Measurements from ENCODE around the gene DPM3.

Gene DPM3

DNA sequence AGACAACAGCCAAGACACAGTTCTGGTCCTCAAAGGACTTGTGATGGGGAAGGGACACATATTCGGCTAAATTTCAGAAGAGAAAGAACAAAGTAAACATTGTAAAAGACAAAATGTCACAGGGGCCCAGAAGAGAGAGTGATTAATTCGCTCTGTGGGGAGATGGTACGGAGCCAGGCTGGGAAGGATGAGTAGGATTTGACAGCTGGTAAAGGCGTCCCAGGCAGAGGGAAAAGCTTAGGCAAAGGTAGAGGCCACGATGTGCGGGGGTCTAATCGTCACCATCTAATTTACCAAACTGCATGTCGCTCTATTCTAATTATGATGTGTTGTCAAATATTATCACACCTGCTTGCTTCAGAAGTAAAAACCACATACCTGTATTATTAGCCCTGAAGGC, 29.9 kb downstream of the DPM3 start:
- Histone ChIP-seq H3K27ac (ENCODE audit: low read depth, low read length) (no peak overlapping the region), H3K4me1 (ENCODE audit: control insufficient read depth, low read length) (peaks cover 10% of the 10 kb centered on the region)

DNA sequence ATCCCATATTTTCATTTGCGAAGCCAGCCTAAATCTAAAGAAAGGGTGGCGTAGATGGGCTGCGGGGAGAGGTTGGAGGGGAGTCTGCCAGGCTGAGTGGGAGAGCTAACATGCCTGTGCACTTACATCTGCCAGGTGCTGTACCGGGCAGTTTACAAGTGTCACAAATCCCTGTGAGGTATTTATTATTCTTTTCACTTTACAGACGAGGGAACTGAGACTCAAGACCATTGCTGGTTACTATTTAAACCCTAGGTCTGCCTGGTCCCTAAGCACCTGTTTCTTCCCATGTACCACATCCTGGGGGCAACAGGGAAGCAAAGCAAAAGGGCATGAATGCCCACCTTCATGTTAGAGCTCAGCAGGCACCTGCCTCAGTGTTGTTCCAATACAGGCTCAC, 32.0 kb downstream of the DPM3 start:
- no peaks in the 10 kb centered on the region for H3K9me3 ChIP-seq (ENCODE audit: control insufficient read depth, insufficient read depth, low read length)
- H3K27ac ChIP-seq (ENCODE audit: low read depth, low read length), result no peak overlapping the region
- H3K79me2 ChIP-seq (ENCODE audit: control insufficient read depth, low read length), result no peaks in the 10 kb centered on the region
- no peaks in the 10 kb centered on the region for H3K9me2 ChIP-seq (replicated peaks; ENCODE audit: control insufficient read depth, low read length)
- peaks cover 2% of the 10 kb centered on the region; the same call in 1 of the 2 replicates for H3K27me3 ChIP-seq (ENCODE audit: control insufficient read depth, low read length)
- no peak overlapping the region for H3K4me2 ChIP-seq (ENCODE audit: low read length)
- peaks cover 10% of the 10 kb centered on the region for H3K4me1 ChIP-seq (ENCODE audit: control insufficient read depth, low read length)
- H4K20me1 ChIP-seq (ENCODE audit: control insufficient read depth, insufficient read depth, low read depth, low read length), result no peaks in the 10 kb centered on the region
- H3K4me3 ChIP-seq (ENCODE audit: low read length), result no peak overlapping the region
- no peaks in the 10 kb centered on the region for H3K36me3 ChIP-seq (ENCODE audit: control insufficient read depth, low read length)
- TF ChIP-seq, protein P1, sequence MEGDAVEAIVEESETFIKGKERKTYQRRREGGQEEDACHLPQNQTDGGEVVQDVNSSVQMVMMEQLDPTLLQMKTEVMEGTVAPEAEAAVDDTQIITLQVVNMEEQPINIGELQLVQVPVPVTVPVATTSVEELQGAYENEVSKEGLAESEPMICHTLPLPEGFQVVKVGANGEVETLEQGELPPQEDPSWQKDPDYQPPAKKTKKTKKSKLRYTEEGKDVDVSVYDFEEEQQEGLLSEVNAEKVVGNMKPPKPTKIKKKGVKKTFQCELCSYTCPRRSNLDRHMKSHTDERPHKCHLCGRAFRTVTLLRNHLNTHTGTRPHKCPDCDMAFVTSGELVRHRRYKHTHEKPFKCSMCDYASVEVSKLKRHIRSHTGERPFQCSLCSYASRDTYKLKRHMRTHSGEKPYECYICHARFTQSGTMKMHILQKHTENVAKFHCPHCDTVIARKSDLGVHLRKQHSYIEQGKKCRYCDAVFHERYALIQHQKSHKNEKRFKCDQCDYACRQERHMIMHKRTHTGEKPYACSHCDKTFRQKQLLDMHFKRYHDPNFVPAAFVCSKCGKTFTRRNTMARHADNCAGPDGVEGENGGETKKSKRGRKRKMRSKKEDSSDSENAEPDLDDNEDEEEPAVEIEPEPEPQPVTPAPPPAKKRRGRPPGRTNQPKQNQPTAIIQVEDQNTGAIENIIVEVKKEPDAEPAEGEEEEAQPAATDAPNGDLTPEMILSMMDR (IDR thresholded peaks at IDR 0.05; ENCODE audit: low read depth, low read length, poor library complexity, severe bottlenecking), result no peak
- TF ChIP-seq EZH2phosphoT487 (IDR thresholded peaks at IDR 0.05; ENCODE audit: borderline replicate concordance, low read length), result no peak
- H3F3A ChIP-seq (ENCODE audit: control insufficient read depth, insufficient read depth), result no peaks in the 10 kb centered on the region

More for the DNA sequence above, 29.9 kb downstream of the DPM3 start:
- Histone ChIP-seq H3K9me3 (ENCODE audit: control insufficient read depth, insufficient read depth, low read length) (no peaks in the 10 kb centered on the region), H3K79me2 (ENCODE audit: control insufficient read depth, low read length) (no peaks in the 10 kb centered on the region), H3K9me2 (replicated peaks; ENCODE audit: control insufficient read depth, low read length) (no peaks in the 10 kb centered on the region), H3K4me3 (ENCODE audit: low read length) (no peak overlapping the region), H4K20me1 (ENCODE audit: control insufficient read depth, insufficient read depth, low read depth, low read length) (no peaks in the 10 kb centered on the region), H3K36me3 (ENCODE audit: control insufficient read depth, low read length) (no peaks in the 10 kb centered on the region), H3K27me3 (ENCODE audit: control insufficient read depth, low read length) (peaks cover 3% of the 10 kb centered on the region; the same call in 1 of the 2 replicates), H3K4me2 (ENCODE audit: low read length) (no peak overlapping the region), H3F3A (ENCODE audit: control insufficient read depth, insufficient read depth) (no peaks in the 10 kb centered on the region)
- no peak for TF ChIP-seq EZH2phosphoT487 (IDR thresholded peaks at IDR 0.05; ENCODE audit: borderline replicate concordance, low read length)
- TF ChIP-seq, protein P1 (IDR thresholded peaks at IDR 0.05; ENCODE audit: low read depth, low read length, poor library complexity, severe bottlenecking), result no peak

DNA sequence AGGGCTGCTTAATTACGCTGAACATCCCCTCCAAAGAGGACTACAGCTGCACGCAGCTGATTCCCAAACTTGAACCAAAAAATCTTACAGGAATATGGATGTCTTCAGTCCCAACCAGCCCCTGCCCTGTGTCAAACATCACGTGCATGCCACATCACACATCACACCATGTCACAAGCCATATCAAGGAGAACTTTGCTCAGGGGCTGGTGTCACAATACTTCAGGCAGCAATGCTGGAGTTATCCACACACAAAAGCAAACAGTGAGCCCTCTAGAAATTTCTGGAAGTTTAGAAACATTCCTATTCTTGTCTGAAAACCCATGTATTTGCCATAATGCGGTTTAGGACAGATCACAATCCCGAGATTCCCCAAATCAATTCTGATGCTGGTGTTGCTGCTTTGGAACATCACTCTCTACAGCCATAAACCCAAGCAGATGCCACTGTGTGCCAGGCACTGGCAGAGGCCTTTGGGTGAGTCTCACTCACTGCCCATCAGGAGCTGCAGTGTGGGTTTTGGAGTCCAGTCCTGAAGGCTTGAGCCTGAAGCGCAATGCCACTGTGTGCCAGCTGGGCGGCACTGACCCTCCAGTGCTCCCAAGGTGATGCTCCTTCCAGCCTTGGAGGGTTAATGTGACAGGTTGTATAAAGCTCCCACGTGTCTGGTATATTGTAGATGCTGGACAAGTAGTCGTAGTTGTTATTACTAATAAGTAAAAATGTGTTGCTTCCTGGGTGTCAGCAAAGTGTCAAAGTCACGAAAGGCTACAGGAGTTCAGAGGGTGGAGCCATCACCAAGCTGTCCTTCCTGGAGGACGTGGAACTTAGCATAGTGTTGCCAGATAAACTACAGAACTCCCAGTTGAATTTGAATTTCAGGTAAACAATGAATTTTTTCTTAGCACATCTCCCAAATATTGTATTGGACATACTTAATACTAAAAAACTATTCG, 32.7 kb downstream of the DPM3 start:
- Histone ChIP-seq H3K4me2 (ENCODE audit: low read length) (no peak overlapping the region), H3K9me2 (replicated peaks; ENCODE audit: control insufficient read depth, low read length) (no peaks in the 10 kb centered on the region), H3K27ac (ENCODE audit: low read depth, low read length) (no peak overlapping the region), H3F3A (ENCODE audit: control insufficient read depth, insufficient read depth) (no peaks in the 10 kb centered on the region), H3K4me1 (ENCODE audit: control insufficient read depth, low read length) (peaks cover 10% of the 10 kb centered on the region), H3K79me2 (ENCODE audit: control insufficient read depth, low read length) (no peaks in the 10 kb centered on the region), H3K27me3 (ENCODE audit: control insufficient read depth, low read length) (peaks cover 2% of the 10 kb centered on the region; the same call in 1 of the 2 replicates), H3K9me3 (ENCODE audit: control insufficient read depth, insufficient read depth, low read length) (no peaks in the 10 kb centered on the region), H3K4me3 (ENCODE audit: low read length) (no peak overlapping the region), H4K20me1 (ENCODE audit: control insufficient read depth, insufficient read depth, low read depth, low read length) (no peaks in the 10 kb centered on the region), H3K36me3 (ENCODE audit: control insufficient read depth, low read length) (no peaks in the 10 kb centered on the region)
- TF ChIP-seq EZH2phosphoT487 (IDR thresholded peaks at IDR 0.05; ENCODE audit: borderline replicate concordance, low read length), result no peak
- TF ChIP-seq, protein P1 (IDR thresholded peaks at IDR 0.05; ENCODE audit: low read depth, low read length, poor library complexity, severe bottlenecking), result no peak

All from DOHH2 (cell line).